NCI-H460 (cell line): ENCODE data around the gene PITPNM1. TPM values are rescaled to one million over a fixed set of nuclear protein-coding genes. Genes with fewer than 3 reads are reported as not detected.

Experiments used
- DNase-seq: peaks from one replicate; pipeline ENCODE4 v3.0.0-alpha.2; 2016; ENCODE audit warnings: low read depth; ENCODE audit errors: extremely low read depth
- small RNA-seq, 2 experiments: library from RNA; depleted of rRNA; stranded (forward); fragments of <200 nt; gene quantifications; one replicate each; pipeline ENCODE3, GENCODE V24; 2014
- total RNA-seq: library from RNA; depleted of rRNA; stranded (reverse); fragments of >200 nt; shearing (Covaris generic); gene quantifications from 2 replicates; pipeline ENCODE4 v1.2.3, GENCODE V29; 2014; rRNA removed

Gene PITPNM1
- total RNA-seq, 1 experiment from 2014 or later = 24.5 TPM

DNA sequence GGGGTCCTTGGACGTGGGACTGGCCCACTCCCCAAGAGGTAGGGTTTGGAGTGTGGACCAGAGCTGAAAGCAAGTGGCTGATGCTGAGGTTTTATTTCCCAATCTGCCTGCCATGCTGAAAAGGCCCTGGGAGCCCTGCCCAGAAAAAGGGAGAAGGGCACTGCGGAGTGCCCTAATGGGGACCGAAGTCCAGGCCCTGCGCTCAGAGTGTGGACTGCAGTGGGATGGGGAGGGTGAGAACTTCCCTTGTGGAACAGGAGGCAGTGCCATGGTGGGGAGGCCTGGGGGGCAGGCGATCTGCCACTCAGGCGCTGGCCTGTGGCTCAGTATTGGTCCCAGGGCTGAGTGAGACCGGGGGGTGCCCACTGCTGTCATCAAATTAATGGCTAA is 56.9 kb downstream of the PITPNM1 start:
- no peak for DNase-seq

DNA sequence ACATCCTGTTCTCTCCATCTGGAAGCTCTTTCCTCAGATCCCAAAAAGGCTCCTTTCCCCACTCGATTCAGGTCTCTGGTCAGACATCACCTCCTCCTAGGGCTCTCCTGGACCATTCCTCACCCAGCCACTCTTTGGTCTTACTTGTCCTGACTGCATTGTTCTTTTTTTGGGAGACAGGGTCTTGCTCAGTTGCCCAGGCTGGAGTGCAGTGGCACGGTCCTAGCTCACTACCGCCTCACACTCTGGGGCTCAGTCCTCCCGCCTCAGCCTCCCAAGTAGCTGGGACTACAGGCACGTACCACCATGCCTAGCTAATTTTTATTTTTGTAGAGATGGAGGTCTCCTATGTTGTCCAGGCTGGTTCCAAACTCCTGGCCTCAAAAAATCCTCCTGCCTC is 59.6 kb downstream of the PITPNM1 start:
- DNase-seq = no peak

DNA sequence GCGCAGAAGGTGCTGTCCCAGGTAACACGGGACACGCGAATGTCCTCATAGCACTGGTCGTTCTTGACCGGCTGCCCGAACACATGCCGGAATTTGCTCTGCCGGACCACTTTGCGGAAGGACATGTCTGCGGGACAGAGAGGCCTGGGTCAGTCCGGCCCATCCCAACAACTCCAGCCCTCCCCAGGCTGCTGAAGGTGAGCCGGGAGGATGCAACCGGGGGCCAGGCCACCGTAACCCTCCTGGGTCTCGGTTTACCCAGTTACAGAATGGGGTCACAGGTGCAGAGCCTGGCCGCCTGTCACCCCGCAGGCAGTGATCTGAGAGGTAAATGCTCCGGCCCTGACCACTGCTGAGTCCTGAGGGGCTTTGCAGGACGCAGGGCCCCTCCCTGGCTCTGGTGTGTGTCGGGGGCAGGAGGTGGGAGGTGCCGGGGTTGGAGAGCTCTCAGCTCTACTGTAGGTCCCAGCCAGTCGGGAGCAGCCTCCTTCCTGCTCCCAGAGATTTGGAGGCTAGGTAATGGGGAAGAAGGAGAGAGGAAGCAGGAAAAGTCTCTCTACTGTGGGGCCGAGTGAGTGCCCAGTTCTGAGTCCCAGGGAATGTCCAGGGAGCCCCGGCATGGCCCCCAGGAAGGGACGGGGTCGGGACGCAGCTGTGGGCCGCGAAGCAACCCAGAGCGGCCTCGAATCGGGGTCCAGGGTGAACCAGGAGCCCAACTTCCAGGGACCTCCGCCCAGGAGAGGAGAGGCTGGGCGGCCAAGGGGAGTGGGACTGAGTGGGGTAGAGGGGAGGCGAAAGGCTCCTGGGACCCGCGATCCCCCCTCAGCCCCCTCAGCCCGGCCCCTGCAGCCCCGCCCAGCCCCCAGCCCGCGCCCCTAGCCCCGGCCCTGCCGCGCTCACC is 62.4 kb downstream of the PITPNM1 start:
- no peak for DNase-seq

Small RNA genes within 50 kb of the gene (small RNA-seq; reads per million reads assigned to genes)
- gene MIR6752 = 0 reads per million in 2 experiments

Other genes with a start within 250 kb of the PITPNM1 start
- gene GRK2, start 238.9 kb downstream of the PITPNM1 start, total RNA-seq = 39.2 and 40.7 TPM in 2 replicates
- gene ANKRD13D, start 216.1 kb downstream of the PITPNM1 start, total RNA-seq = 14.3 and 21.2 TPM in 2 replicates
- 5.0 and 8.6 TPM in 2 replicates for gene SSH3, start 201.8 kb downstream of the PITPNM1 start, total RNA-seq
- 62.8 and 75.5 TPM in 2 replicates for gene POLD4, start 151.8 kb downstream of the PITPNM1 start, total RNA-seq
- 4.9 and 5.3 TPM in 2 replicates for gene CLCF1, start 131.8 kb downstream of the PITPNM1 start, total RNA-seq
- 4.2 and 5.9 TPM in 2 replicates for gene RAD9A, start 113.4 kb downstream of the PITPNM1 start, total RNA-seq
- gene PPP1CA, start 103.5 kb downstream of the PITPNM1 start, total RNA-seq = 137 and 159 TPM in 2 replicates
- gene TBC1D10C, start 101.3 kb downstream of the PITPNM1 start, total RNA-seq = not detected in 2 replicates
- 0.09 and 0.12 TPM in 2 replicates for gene CARNS1, start 89.7 kb downstream of the PITPNM1 start, total RNA-seq
- 21.6 and 23.6 TPM in 2 replicates for gene RPS6KB2, start 76.9 kb downstream of the PITPNM1 start, total RNA-seq
- gene PTPRCAP, start 67.7 kb downstream of the PITPNM1 start, total RNA-seq = not detected in 2 replicates
- gene CORO1B, start 61.9 kb downstream of the PITPNM1 start, total RNA-seq = 29.2 and 33.0 TPM in 2 replicates
- not detected in 2 replicates for gene GPR152, start 52.6 kb downstream of the PITPNM1 start, total RNA-seq
- 3.2 and 4.1 TPM in 2 replicates for gene CABP4, start 50.0 kb downstream of the PITPNM1 start, total RNA-seq
- gene TMEM134, start 36.1 kb downstream of the PITPNM1 start, total RNA-seq = 7.4 and 19.9 TPM in 2 replicates
- gene AIP, start 22.3 kb downstream of the PITPNM1 start, total RNA-seq = 49.2 and 49.5 TPM in 2 replicates
- gene CDK2AP2, start 2.8 kb upstream of the PITPNM1 start, total RNA-seq = 25.1 and 29.6 TPM in 2 replicates
- not detected in 2 replicates for gene CABP2, start 18.1 kb upstream of the PITPNM1 start, total RNA-seq
- gene GSTP1, start 78.4 kb upstream of the PITPNM1 start, total RNA-seq = 665 and 811 TPM in 2 replicates
- gene NDUFV1, start 101.6 kb upstream of the PITPNM1 start, total RNA-seq = 152 and 162 TPM in 2 replicates
- 3.5 and 6.9 TPM in 2 replicates for gene NUDT8, start 124.6 kb upstream of the PITPNM1 start, total RNA-seq
- gene TBX10, start 134.4 kb upstream of the PITPNM1 start, total RNA-seq = not detected in 2 replicates
- not detected in 2 replicates for gene ACY3, start 145.4 kb upstream of the PITPNM1 start, total RNA-seq
- gene ALDH3B2, start 169.3 kb upstream of the PITPNM1 start, total RNA-seq = not detected in 2 replicates